Erythroblast (primary cell): ENCODE results near the gene TSPOAP1.

Experiments
- GATA1 ChIP-seq: IDR thresholded peaks from 2 replicates; pipeline ENCODE4 v1.6.1; 2011; ENCODE audit warnings: low read depth, mild to moderate bottlenecking, control low read depth, low read length, moderate library complexity
- POLR2A ChIP-seq: IDR thresholded peaks from 2 replicates; pipeline ENCODE4 v1.6.1; 2011; ENCODE audit warnings: mild to moderate bottlenecking, low read length

DNA sequence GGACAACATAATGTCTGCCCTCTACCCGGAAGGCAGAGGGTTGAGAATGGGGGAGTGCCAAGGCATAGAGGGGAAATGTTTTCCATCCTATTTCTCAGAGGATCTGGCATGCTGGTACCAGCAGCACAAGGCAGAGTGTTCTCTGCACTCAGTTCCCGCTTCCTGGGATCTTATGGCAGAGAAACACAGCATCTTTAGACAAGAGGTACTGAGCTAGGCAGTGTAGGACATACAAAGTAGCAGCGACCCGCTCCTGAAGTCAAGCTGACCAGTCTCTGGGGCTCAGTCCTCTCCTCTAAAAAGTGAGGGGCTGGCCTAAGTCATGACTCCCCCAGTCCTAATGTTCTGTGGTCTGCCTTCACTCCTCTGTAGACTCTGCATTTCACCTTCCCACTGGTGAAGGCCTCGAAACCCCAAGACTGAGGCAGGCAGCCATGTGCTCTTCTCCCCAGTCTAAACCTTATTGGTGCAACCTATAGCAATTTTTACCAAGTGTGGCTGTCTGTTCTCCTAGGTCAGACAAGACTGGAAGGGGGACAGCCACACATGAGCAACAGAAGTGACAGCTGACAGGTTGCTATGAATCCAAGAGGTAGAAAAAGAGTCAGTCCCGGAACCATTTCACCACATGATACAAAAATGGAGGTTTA lies 11.3 kb upstream of the TSPOAP1 start:
- TF ChIP-seq POLR2A (peak; percentile 42), GATA1 (no peak)
